GM12874 (cell line): ENCODE data around the gene ARF4.
A peak's percentile ranks its signal among the peaks of the same experiment; 100 is the strongest.

ENCODE experiments used
- TF ChIP-seq, protein P1 (sequence below): IDR thresholded peaks from 2 replicates; pipeline ENCODE4 v1.5.1; 2011; ENCODE audit warnings: low read depth, mild to moderate bottlenecking, control low read depth, low read length, moderate library complexity; ENCODE audit not compliant: insufficient read depth

Gene ARF4

GRCh38 chr3:57594576-57594975 is 2.6 kb downstream of the ARF4 start:
- TF ChIP-seq, protein P1, sequence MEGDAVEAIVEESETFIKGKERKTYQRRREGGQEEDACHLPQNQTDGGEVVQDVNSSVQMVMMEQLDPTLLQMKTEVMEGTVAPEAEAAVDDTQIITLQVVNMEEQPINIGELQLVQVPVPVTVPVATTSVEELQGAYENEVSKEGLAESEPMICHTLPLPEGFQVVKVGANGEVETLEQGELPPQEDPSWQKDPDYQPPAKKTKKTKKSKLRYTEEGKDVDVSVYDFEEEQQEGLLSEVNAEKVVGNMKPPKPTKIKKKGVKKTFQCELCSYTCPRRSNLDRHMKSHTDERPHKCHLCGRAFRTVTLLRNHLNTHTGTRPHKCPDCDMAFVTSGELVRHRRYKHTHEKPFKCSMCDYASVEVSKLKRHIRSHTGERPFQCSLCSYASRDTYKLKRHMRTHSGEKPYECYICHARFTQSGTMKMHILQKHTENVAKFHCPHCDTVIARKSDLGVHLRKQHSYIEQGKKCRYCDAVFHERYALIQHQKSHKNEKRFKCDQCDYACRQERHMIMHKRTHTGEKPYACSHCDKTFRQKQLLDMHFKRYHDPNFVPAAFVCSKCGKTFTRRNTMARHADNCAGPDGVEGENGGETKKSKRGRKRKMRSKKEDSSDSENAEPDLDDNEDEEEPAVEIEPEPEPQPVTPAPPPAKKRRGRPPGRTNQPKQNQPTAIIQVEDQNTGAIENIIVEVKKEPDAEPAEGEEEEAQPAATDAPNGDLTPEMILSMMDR = no peak

GRCh38 chr3:57594144-57594543 is 3.0 kb downstream of the ARF4 start:
- TF ChIP-seq, protein P1 = no peak

GRCh38 chr3:57592306-57592705 is 4.8 kb downstream of the ARF4 start:
- TF ChIP-seq, protein P1 = no peak

DNA sequence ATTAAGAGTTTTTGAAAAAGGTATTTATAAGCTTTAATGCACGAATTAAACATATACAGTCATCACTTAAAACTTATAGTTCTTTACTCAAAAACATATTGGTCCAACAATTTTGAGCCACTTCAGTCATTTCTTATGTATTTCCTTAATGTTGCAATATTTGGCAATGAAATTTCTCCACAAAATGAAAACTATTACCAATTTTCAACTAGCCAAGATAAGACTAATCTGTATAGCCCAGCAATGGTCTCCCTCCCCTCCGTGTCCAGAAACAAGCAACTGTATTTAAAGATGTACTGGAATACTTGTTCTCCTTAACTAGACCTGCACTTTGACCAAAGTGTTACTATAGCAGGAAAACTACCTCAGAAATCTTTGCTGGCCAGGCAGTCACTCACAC is 9.2 kb downstream of the ARF4 start:
- TF ChIP-seq, protein P1 = no peak

DNA sequence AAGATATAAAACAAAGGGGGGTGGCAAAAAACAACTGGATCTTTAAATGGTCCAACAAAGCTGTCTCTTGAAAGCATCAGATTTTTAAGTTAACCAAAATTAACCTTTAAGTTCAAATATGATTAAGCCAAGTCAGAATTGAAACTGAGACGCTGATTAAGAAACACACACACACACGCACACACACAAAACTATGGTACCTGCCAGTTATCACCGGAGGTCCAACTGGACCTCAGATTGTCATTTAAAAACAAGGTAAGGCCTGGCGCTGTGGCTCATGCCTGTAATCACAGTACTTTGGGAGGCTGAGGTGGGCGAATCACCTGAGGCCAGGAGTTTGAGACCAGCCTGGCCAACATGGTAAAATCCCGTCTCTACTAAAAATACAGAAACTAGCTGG is 10.4 kb downstream of the ARF4 start:
- TF ChIP-seq, protein P1 = no peak

DNA sequence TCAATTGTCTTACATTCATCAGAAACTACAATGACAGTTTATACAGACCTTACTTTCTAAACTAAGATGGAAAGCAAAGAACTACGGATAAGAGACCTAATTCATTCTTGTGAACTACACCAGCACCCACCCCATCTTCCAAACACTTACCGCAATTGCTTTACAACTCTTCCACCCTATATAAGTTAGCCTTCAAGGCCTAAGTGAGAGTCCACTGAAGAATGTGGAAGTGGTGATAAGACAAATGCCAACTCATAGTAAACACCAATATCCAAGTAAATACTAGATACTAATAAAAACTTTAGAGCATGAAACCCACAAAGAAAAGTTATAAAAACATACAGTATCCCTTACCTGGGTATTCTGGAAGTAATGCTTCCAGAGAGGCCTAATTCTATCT is 13.6 kb downstream of the ARF4 start:
- TF ChIP-seq, protein P1 = no peak

DNA sequence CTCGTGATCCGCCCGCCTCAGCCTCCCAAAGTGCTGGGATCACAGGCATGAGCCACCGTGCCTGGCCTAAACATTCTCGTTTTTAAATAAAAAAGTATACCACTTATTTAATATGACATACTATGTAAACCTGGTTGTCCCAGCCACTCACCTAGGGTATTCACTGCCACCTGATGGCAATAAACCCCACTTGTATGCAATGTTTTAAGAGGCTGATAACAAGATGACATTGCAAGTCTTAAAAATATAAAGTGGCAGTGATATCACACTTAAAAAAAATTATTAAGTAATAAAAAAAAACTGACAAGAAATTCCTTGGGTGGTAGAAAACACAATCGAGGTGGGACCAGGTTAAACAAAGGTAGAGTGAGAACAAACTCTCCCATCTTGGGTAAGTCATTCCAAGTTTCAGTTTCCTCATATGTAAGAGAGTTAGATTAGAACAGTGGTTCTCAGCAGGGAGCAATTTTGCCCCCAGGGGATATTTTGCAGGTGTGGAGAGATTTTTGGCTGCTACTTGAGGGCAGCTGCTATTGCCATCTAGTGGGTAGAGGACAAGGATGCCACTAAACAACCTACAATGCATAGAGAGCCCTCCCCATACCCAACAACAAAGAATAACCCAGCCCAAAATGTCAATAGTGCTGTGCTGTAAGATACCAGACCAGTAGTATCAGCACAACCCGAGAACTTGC is 14.5 kb downstream of the ARF4 start:
- TF ChIP-seq, protein P1 = 0 out of 2 replicates have a peak, but pooled peaks have one; percentile 14
